Left colon (tissue), 2 donors: ENCODE results near the gene SLC49A4. TPM values are rescaled to one million over a fixed set of nuclear protein-coding genes. Genes with fewer than 3 reads are reported as not detected.

Experiments used
- ATAC-seq: fragments of 200-7000 bp; cut with Tn5 transposase; one replicate; pipeline ENCODE4 v1.9.1; 2020; ENCODE audit warnings: mild to moderate bottlenecking, moderate library complexity
- DNase-seq, 2 donors: peaks; one replicate each; pipeline ENCODE4 v3.0.0-alpha.2; 2020
- intact Hi-C, 2 donors: fragments of 100-400 bp; cut with DNase I in 1 of 2; cut with micrococcal nuclease in 1 of 2; formaldehyde crosslinking; loops; one replicate each; pipeline versions ENCODE4 v1.11.2 to v1.14.0; 2022; cut with DNase I, micrococcal nuclease
- total RNA-seq, 2 donors: library from RNA; stranded (reverse); fragmentation: NEBNext Ultra II Directional; extraction: Animal tissue kit (Norgen Biotek cat#: 25700); gene quantifications; one replicate each; pipeline ENCODE4 v1.2.1, GENCODE V29; 2021
- donor health status: DM: no; HTN: no; CAD: no.
- donor health status: DM: yes; HTN: yes; CAD: no.

The SLC49A4 gene
- total RNA-seq, 2 donors from 2014 or later = 21.7 to 29.9 TPM

DNA sequence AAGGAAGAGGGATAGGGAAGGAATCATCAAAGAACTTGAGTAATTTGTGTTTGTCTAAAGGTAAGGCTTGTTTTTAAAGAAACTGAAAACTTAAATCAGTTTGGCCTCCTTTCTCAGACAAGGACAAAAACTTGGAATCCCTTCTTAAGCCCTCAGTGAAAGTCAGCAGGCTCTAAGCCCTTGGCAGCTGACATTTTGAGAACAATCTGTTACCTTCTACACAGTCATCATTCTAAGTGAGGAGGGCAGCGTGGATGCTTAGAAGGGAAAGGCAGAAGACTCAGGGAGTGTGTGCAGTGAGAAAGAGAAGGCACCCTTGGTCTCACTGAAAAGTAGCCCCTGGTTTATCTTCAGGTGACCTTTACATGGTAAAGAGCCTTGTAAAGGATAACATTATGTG is 12.1 kb upstream of the SLC49A4 start:
- no peak for DNase-seq
- ATAC-seq = no peak
- intact Hi-C loops = no loop called here

DNA sequence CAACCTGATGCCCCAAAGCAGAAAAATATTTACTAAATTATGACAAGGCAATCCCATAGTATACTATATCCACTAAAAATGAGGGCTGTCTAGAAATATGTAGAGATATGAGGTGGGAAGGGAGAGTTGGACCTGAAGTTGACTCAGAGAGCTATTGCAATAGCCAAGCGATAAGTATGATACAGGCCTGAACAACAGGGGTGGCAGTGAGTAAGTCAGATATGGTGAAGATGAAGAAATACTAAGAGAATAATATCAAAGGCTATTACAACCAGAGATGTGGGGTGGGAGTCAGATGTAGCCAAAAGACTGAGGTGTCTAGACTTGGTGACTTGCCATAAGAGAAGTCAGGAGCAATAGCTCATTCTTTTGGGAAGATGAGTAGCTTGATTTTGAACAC is 10.4 kb upstream of the SLC49A4 start:
- DNase-seq (no peak), ATAC-seq (no peak)
- intact Hi-C loops = no loop called here

DNA sequence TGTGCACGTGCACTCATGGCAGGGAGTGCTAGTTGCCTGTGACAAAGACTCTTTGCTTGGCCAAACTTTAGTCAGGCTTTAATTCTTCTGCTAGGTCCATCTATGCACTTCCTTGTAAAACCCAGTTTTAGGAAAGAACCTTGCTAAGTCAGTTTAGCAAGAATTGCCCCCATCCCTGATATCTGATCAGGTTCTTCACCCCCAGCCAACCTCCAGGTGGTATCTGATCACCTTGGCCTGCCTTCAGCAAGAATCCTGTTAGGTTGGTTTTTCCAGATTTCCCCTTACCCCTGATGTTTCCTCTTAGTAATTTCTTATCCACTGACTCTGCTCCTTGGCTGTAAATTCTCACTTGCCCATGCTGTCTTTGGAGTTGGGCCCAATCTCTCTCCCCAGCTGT is 9.6 kb upstream of the SLC49A4 start:
- DNase-seq (no peak), ATAC-seq (no peak)
- intact Hi-C loops = no loop called here

DNA sequence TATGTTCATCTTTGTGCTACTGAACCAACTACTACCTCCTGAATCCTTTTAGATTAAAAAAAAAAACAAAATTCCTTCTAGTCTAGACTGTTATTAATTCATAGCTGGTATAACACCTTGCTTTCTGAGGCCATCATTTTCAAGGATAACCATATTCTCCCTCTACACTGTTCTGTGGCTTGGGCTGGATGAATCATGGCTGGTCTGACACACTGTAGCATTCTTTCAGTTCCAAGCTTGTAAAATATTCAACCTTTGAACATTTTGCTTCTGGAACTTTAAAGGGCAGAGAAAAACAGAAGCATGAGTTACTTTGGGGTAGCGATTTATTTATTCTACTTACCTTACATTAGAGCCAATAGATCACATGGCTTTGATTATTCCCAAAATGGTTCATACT is 8.8 kb upstream of the SLC49A4 start:
- DNase-seq (no peak), ATAC-seq (peak; percentile 81)
- intact Hi-C loops = no loop called here

DNA sequence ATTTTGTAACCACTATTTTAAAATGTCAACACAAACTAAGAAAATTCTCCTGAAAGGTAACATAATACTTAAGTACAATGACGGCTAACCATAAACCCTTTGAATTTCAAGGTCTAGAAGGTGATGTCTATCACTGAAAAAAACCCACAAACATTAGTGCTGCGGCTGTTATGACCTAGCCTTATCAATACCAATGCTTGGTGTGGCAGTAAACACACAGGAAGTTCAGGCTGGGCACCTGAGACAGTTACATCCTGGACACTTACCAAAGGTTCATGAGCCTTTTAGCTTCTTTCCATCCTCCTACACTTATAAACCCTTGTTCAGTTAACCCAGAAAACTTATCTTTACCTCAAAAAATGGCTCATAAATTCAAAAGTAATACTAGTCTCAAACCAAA is 7.0 kb upstream of the SLC49A4 start:
- ATAC-seq (peak; percentile 50), DNase-seq (no peak)
- intact Hi-C loops = no loop called here

DNA sequence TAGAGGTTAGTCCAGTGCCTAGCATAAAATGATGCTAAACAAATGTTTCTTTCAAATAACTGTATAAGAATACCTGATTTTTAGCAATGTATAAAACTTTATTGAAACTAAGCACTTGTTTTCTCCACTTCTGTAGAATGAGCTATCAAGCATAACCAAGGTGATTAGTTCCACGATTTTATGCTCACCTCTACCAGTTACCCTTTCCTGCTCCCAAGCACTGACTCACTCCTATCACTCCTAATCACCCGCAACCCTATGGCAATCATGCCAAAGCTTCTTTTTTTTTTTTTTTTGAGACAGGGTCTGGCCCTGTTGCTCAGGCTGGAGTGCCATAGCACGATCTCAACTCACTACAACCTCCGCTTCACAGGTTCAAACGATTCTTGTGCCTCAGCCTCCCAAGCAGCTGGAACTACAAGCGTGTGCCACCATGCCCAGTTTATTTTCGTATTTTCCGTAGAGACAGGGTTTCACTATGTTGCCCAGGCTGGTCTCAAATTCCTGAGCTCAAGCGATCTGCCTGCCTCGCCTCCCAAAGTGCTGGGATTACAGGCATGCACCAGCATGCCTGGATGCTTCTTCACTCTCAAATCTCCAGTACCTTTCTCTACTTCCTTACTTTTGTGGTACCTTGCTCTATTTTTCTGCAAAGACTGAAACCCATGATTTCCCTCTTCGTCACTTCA is 5.1 kb upstream of the SLC49A4 start:
- ATAC-seq = no peak
- no peak for DNase-seq
- intact Hi-C loops = no loop called here

DNA sequence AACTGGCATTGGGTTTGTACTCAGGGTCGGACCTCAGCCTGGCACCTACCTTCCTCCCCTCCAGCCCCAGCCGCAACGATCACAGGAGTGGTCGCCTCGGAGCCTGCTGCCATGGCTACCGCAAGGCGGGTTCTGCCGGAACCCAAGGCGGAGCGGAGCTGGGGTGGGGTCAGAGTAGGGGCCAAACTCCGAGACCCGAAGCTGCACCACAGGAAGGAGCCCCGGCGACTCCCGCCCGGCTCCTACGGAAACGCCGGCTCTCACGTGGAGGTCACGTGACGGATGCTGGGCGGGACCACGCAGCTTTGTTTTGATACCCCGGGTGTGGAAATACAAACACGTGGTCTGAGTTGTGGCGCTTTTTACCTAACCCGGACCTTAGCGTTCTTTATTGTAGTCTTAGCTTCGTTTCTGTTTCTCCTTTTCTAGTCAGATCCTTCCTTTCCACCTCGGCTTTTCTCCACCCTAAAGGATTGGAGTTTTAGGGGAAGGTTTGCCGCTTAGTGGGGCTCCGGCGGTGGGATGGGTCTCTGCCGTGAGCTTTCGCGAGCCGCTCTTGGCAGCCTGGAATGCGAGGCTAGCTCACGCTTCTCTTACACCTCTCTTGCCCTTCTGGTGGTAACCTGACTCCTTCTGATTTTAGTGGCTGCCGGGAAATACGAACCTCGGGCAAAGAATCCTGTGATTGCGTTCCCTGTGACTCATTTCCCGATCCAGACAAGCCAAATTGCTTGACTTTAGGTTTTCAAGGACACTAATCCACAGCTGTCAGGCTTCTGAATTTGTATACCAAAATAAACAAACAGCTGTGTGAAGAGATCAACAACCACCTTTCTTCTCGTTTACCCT is 1.1 kb upstream of the SLC49A4 start, which contains the start of gene HSPBAP1:
HSPBAP1 (minus strand) TSS at position 264 of the 849 bp plus-strand sequence; CDS start at position 113, 151 bp downstream.
- intact Hi-C loops = no loop called here
- peak; percentile 78 for ATAC-seq
- peak; percentile 93 to 97 for DNase-seq

DNA sequence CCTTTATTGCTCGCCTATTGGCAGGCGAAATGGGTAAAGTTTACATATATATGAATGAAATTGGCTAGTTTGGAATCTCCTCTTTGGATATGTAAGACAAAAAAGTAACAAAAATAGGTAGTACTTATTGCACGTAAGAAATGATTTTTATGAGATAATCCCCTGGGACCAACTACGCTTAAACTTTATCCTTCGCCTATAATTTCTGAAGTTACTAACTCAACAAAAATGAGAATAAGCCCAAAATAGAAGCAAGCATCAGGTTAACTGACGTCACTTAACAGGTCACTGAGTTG is 438 bp upstream of the SLC49A4 start:
- intact Hi-C loops = no loop called here
- DNase-seq (no peak), ATAC-seq (no peak)

DNA sequence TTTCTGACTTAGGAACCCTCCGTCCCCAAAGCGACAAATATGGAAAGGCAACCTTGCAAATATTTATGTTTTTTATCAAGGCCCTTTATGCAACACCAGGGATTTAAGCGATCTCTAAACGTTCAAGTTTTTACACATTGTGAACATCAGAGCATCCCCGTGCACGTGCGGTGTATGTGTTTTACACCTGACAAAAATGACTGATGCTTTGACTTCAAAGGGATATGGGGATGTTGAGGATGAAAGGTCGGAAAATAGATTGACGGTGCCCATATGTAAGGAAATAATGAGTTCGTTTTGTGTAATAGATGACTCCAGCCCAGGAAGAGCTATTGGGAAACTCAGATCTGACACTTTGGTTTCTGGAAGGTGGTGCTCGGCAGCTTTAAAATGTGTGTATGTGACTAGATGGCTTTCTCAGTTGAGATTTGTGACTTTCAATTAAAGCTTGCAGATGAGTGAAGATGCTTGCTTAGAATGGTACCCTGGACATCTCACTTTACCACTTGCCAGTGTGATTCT is 866 bp downstream of the SLC49A4 start:
- DNase-seq (peak in 1 of 2 donors; percentile 25), ATAC-seq (no peak)
- intact Hi-C loops = no loop called here

DNA sequence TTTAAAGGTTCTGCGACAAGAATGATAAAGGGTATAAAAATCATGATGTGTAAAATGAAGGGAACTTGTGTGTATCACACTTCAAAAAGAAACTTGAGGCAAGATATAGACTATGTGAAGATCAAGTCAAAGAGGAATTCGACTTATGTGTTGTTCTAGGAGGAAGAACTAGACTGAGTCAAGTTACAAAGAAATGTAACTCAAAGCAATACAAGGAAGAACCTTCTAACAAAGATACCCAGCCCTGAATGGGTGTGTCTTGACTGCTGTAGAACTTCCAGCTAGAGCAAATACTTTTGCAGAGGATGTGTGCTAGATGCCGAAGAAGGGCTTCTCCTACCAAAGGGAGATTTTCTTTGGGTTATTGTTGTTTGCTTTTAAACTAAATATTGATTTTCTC is 2.4 kb downstream of the SLC49A4 start:
- ATAC-seq (peak; percentile 37), DNase-seq (no peak)
- intact Hi-C loops = no loop called here

DNA sequence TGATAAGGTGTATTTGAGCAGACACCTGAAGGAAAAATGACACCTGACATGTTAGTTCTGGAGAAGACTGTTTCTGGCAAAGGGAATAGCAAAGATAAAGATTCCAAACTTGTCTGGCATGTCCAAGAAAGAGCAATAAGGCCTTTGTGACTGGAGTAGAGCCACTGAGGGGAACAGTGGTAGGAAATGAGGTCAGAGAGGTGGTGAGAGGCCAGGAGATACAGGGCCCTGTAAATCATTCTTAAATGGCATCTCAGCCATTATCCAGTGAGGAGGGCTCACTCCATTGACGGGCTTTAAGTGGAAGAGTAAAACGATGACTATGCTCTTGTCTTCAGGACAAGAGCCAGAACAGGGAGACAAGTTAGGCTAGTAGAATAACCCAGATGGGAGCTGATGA is 4.5 kb downstream of the SLC49A4 start:
- DNase-seq (no peak), ATAC-seq (no peak)
- intact Hi-C loops = no loop called here

DNA sequence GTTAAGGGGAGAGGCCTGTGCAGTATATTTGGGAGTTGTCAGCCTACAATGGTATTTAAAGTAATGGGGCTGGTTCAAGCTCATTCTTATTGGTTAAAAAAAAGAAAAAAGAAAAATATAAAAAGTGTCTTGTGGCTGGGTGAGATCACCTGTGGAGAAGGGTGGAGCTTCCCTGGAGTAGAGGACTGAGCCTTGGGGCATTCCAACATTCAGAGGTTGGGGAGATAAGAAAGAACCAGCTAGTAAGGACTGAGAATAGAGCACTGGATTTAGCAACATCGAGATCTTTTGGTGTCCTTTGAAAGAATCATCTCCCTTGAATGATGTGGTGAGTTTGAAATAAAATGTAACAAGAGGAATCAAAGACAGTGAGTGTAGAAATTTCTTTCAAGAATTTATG is 5.2 kb downstream of the SLC49A4 start:
- DNase-seq (no peak), ATAC-seq (no peak)
- intact Hi-C loops = no loop called here

DNA sequence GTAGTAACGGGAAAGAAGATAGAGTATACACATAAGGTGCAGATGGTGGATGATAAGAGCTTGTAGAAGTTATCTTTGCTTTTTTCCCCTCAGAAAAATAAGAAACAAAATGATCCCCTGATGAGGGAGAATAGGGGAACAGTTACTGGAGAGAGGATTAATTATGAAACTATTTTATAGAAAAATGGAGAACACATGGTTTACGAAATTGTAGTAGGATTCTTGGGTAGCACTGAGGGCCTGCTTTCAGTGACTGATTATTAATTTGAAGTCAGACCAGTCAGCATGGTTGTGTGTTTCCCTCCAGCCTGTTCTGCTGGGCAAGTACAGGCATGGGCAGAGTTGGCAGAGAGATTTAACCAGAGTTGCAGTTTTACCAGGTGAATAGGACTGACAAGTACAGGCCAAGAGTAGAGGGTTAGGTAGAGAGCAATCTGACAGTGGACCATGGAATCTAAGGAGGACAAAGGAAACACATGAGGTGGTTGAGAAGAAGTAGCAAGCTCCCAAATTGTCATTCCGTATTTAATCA is 5.9 kb downstream of the SLC49A4 start:
- DNase-seq (no peak), ATAC-seq (no peak)
- intact Hi-C loops = no loop called here

DNA sequence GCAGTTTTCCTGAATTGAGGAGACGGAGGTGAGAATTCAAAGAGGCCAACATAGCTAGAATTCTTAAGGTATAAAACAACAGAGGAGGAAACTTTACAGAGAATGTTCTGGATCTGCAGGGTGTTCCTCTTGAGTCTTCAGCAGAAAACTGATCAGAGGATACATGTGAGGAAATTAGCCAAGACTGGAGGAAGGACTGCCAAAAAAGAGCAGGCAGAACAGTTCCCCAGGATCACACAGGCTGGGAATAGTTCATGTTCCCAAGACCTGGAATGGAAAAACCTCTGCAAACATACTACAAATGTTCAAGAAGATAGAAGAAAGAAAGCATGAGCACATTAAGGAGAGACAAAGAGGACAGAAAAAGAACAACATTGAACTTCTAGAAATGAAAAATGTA is 7.5 kb downstream of the SLC49A4 start:
- DNase-seq = no peak
- intact Hi-C loops = no loop called here
- ATAC-seq = no peak

DNA sequence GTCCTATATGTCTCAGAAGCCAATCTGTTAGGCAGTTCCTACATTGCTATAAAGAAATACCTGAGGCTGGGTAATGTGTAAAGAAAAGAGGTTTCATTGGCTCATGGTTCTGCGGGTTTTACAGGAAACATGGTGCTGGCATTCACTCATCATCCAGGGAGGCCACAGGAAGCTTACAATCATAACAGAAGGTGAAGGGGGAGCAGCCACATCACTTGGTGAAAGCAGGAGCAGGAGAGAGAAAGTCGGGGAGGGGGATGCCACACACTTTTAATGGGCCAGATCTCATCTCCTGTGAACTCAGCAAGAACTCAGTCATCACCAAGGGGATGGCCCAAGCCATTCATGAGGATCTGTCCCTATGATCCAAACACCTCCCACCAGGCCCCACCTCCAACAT is 9.1 kb downstream of the SLC49A4 start:
- intact Hi-C loops = no loop called here
- no peak for ATAC-seq

DNA sequence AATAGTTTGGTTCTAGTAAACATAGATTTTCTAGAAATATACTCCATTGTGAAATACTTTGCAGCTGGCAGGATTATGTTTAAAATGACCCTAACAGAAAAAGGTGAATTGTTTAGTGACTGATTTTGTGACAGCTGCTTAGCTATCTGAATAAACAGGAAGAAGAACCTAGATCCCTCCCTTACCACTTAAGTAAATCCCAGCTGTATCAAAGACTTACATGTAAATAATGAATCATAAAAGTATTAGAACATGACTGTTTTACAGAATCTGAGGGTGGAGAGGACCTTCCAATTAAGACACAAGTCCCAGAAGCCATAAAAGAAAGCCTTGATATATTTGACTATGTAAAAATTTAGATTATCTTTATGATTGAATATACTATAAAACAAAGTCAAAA is 15.9 kb downstream of the SLC49A4 start:
- no peak for ATAC-seq

More for the DNA sequence above, 9.1 kb downstream of the SLC49A4 start:
- no peak for DNase-seq

DNA sequence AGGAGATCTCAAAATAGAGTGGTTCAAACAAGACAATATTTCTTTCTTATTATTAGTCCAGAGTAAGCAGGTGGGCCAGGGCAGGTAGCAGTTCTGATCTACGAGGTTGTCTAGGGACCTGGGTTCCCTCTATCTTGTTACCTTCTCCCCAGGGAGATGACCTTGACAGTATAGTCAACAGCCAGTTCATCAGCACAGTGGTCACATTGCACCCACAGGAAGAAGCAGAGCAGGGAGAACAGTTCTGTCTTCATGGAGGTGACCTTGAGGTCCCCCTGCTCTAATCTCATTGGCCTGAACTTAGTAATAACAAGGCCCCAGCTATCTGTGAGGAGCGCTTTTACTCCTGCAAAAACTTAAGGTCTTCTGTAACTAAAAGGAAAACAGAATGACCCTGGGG is 21.7 kb downstream of the SLC49A4 start:
- intact Hi-C loops = no loop called here
- ATAC-seq (no peak), DNase-seq (no peak)

More for the DNA sequence above, 15.9 kb downstream of the SLC49A4 start:
- intact Hi-C loops = no loop called here
- no peak for DNase-seq

DNA sequence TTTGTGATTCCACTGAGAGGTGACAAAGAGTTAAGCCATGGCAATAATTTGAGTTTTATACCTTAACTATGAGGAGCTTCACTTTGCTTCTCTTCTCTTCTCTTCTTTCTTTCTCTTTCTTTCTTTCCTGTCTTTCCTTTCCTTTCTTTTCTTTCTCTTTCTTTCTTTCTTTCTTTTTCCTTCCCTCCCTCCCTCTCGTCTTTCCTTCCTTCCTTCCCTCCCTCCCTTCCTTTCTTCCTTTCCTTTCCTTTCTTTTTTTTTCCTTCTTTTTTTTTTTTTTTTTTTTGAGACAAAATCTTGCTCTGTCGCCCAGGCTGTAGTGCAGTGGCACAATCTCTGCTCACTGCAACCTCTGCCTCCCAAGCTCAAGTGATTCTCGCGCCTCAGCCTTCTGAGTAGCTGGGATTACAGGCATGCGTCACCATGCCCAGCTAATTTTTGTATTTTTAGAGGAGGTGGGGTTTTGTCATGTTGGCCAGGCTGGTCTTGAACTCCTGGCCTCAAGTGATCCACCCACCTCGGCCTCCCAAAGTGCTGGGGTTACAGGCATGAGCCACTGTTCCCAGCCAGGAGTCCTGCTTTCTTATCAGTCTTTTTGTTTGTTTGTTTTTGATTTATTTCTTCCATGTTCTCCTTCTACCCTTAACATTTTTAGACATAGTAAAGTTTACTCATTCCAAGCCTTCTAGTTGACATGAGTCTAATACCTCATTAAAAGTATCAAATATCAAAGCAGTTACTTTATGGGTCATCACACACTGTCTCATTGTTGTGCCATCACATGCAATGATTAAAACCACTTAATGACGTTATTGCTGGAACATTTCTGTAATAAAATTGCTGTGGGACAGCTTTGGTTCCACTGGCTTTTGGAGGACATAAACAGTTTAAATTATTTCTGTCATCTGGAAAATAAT is 29.9 kb downstream of the SLC49A4 start:
- intact Hi-C loops = no loop called here
- DNase-seq (no peak), ATAC-seq (no peak)

DNA sequence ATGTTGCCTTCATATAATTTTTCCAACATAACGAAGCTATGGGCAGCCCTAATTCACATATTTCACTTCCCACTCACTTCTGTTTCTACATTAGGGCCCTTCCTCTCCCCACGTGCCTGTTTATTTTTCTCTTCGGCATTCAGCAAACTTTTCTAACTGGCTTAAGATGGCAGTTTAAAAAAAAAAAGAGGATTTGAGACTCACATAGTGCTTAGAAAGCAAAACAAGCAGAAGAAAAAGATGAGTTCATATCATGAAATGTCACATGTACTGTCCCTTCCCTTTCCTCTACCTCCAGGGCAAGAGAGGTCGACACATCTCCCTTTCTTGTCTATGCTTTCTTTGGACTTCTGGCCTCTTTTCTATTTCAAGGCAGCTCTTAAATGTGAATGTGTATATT is 30.6 kb downstream of the SLC49A4 start:
- intact Hi-C loops = no loop called here
- DNase-seq (no peak), ATAC-seq (no peak)
